Vagina (tissue), 2 donors: Measurements from ENCODE around the gene FAM98A.

ENCODE experiments used
- POLR2A ChIP-seq, 2 donors: fragments of 450-650 bp; IDR thresholded peaks; one replicate each; pipeline ENCODE4 v1.6.1; 2017; ENCODE audit warnings: antibody characterized with exemption in 2 of 2, mild to moderate bottlenecking in 2 of 2, moderate library complexity in 2 of 2
- POLR2AphosphoS5 ChIP-seq, 2 donors: sonication (generic); formaldehyde crosslinking; IDR thresholded peaks; one replicate each; pipeline ENCODE4 v1.9.0; 2017; ENCODE audit warnings: antibody characterized with exemption in 2 of 2, mild to moderate bottlenecking in 2 of 2, low read depth in 1 of 2; ENCODE audit not compliant: insufficient read depth in 1 of 2
- TF ChIP-seq, protein P1 (sequence below), 3 experiments: fragments of 450-650 bp in 2 of 3; fragments of 200-600 bp in 1 of 3; sonication (generic) in 1 of 3; IDR thresholded peaks; one replicate each; pipeline ENCODE4 v1.5.1; 2017 to 2019; ENCODE audit warnings: antibody characterized with exemption in 3 of 3, mild to moderate bottlenecking in 2 of 3, moderate library complexity in 2 of 3

DNA sequence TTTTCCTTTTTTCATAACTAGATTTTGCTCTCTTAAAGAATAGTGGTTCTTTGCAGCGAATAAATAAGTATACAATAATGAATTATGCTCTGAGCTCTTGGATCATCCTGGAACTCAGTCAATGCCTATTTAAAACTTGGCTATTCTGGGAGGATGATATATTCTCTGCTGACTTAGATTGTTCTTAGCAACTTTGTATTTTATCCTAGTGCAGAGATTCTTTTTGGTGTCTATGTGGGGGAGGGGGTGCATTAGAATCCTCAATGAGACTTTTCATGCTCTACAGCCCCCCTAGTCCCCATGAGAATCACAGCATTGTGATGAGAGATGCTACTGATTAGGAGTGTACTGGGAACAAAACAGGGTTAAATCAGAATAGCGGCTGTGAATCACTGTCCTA lies 8.8 kb upstream of the FAM98A start:
- TF ChIP-seq, protein P1, sequence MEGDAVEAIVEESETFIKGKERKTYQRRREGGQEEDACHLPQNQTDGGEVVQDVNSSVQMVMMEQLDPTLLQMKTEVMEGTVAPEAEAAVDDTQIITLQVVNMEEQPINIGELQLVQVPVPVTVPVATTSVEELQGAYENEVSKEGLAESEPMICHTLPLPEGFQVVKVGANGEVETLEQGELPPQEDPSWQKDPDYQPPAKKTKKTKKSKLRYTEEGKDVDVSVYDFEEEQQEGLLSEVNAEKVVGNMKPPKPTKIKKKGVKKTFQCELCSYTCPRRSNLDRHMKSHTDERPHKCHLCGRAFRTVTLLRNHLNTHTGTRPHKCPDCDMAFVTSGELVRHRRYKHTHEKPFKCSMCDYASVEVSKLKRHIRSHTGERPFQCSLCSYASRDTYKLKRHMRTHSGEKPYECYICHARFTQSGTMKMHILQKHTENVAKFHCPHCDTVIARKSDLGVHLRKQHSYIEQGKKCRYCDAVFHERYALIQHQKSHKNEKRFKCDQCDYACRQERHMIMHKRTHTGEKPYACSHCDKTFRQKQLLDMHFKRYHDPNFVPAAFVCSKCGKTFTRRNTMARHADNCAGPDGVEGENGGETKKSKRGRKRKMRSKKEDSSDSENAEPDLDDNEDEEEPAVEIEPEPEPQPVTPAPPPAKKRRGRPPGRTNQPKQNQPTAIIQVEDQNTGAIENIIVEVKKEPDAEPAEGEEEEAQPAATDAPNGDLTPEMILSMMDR (IDR thresholded peaks at IDR 0.05), result no peak
- TF ChIP-seq POLR2A (IDR thresholded peaks at IDR 0.05) (no peak), POLR2AphosphoS5 (IDR thresholded peaks at IDR 0.05; ENCODE audit: insufficient read depth in 1 of 2, low read depth in 1 of 2) (no peak)
